ENCODE data around the gene SIRT7.

The SIRT7 gene

GRCh38 chr17:81905424-81905875 is 12.5 kb downstream of the SIRT7 start:
- peaks cover 2 to 32% (median 20%) of the 10 kb centered on the region in 5 donors for H3K4me1 ChIP-seq (ENCODE audit: control insufficient read depth in 5 of 5, insufficient read depth in 5 of 5, low read length in 5 of 5)
- no peak overlapping the region for H3K4me3 ChIP-seq (ENCODE audit: low read depth in 1 of 5, low read length in 5 of 5)
- peaks cover 0 to 54% (median 30%) of the 10 kb centered on the region in 5 donors for H3K36me3 ChIP-seq (ENCODE audit: control insufficient read depth in 5 of 5, insufficient read depth in 5 of 5, low read length in 5 of 5)
- H3K9ac ChIP-seq (ENCODE audit: low read length in 5 of 5) = no peak overlapping the region
- no peak overlapping the region for H3K27ac ChIP-seq (ENCODE audit: low read depth, low read length)
- no peaks in the 10 kb centered on the region for H3K9me3 ChIP-seq (ENCODE audit: control insufficient read depth in 5 of 5, low read length in 5 of 5)
- H3K27me3 ChIP-seq (ENCODE audit: control insufficient read depth in 5 of 5, insufficient read depth in 4 of 5, low read length in 5 of 5) = peaks cover 0 to 3% (median 0%) of the 10 kb centered on the region in 5 donors

- Histone ChIP-seq H3K36me3 (ENCODE audit: control insufficient read depth in 5 of 5, insufficient read depth in 5 of 5, low read length in 5 of 5) (peaks cover 0 to 60% (median 36%) of the 10 kb centered on the region in 5 donors), H3K27me3 (ENCODE audit: control insufficient read depth in 5 of 5, insufficient read depth in 4 of 5, low read length in 5 of 5) (peaks cover 0 to 3% (median 0%) of the 10 kb centered on the region in 5 donors), H3K4me1 (ENCODE audit: control insufficient read depth in 5 of 5, insufficient read depth in 5 of 5, low read length in 5 of 5) (peaks cover 0 to 26% (median 13%) of the 10 kb centered on the region in 5 donors), H3K27ac (ENCODE audit: low read depth, low read length) (no peak overlapping the region), H3K4me3 (ENCODE audit: low read depth in 1 of 5, low read length in 5 of 5) (no peak overlapping the region), H3K9ac (ENCODE audit: low read length in 5 of 5) (no peak overlapping the region), H3K9me3 (ENCODE audit: control insufficient read depth in 5 of 5, low read length in 5 of 5) (no peaks in the 10 kb centered on the region)
Observed at GRCh38 chr17:81904600-81905423, 13.2 kb downstream of the SIRT7 start.

GRCh38 chr17:81903896-81904599 is 13.9 kb downstream of the SIRT7 start:
- Histone ChIP-seq H3K27ac (ENCODE audit: low read depth, low read length) (no peak overlapping the region), H3K4me1 (ENCODE audit: control insufficient read depth in 5 of 5, insufficient read depth in 5 of 5, low read length in 5 of 5) (peaks cover 0 to 19% (median 11%) of the 10 kb centered on the region in 5 donors), H3K4me3 (ENCODE audit: low read depth in 1 of 5, low read length in 5 of 5) (no peak overlapping the region), H3K9ac (ENCODE audit: low read length in 5 of 5) (no peak overlapping the region), H3K27me3 (ENCODE audit: control insufficient read depth in 5 of 5, insufficient read depth in 4 of 5, low read length in 5 of 5) (peaks cover 0 to 3% (median 0%) of the 10 kb centered on the region in 5 donors), H3K36me3 (ENCODE audit: control insufficient read depth in 5 of 5, insufficient read depth in 5 of 5, low read length in 5 of 5) (peaks cover 0 to 65% (median 43%) of the 10 kb centered on the region in 5 donors), H3K9me3 (ENCODE audit: control insufficient read depth in 5 of 5, low read length in 5 of 5) (no peaks in the 10 kb centered on the region)

- peaks cover 0 to 67% (median 47%) of the 10 kb centered on the region in 5 donors for H3K36me3 ChIP-seq (ENCODE audit: control insufficient read depth in 5 of 5, insufficient read depth in 5 of 5, low read length in 5 of 5)
- no peak overlapping the region for H3K9ac ChIP-seq (ENCODE audit: low read length in 5 of 5)
- H3K9me3 ChIP-seq (ENCODE audit: control insufficient read depth in 5 of 5, low read length in 5 of 5) = no peaks in the 10 kb centered on the region
- H3K27me3 ChIP-seq (ENCODE audit: control insufficient read depth in 5 of 5, insufficient read depth in 4 of 5, low read length in 5 of 5) = peaks cover 0 to 3% (median 0%) of the 10 kb centered on the region in 5 donors
- peaks cover 0 to 19% (median 11%) of the 10 kb centered on the region in 5 donors for H3K4me1 ChIP-seq (ENCODE audit: control insufficient read depth in 5 of 5, insufficient read depth in 5 of 5, low read length in 5 of 5)
- H3K4me3 ChIP-seq (ENCODE audit: low read depth in 1 of 5, low read length in 5 of 5) = no peak overlapping the region
- no peak overlapping the region for H3K27ac ChIP-seq (ENCODE audit: low read depth, low read length)
Observed at GRCh38 chr17:81903415-81903831, 14.6 kb downstream of the SIRT7 start.

GRCh38 chr17:81902653-81903414 is 15.1 kb downstream of the SIRT7 start:
- peak overlapping the region in 2 of 5 donors; percentile 47 to 52 for H3K4me3 ChIP-seq (ENCODE audit: low read depth in 1 of 5, low read length in 5 of 5)
- H3K27ac ChIP-seq (ENCODE audit: low read depth, low read length) = no peak overlapping the region
- H3K27me3 ChIP-seq (ENCODE audit: control insufficient read depth in 5 of 5, insufficient read depth in 4 of 5, low read length in 5 of 5) = peaks cover 0 to 3% (median 0%) of the 10 kb centered on the region in 5 donors
- H3K9ac ChIP-seq (ENCODE audit: low read length in 5 of 5) = peak overlapping the region in 1 of 5 donors; percentile 25
- no peaks in the 10 kb centered on the region for H3K9me3 ChIP-seq (ENCODE audit: control insufficient read depth in 5 of 5, low read length in 5 of 5)
- peaks cover 0 to 67% (median 52%) of the 10 kb centered on the region in 5 donors for H3K36me3 ChIP-seq (ENCODE audit: control insufficient read depth in 5 of 5, insufficient read depth in 5 of 5, low read length in 5 of 5)
- H3K4me1 ChIP-seq (ENCODE audit: control insufficient read depth in 5 of 5, insufficient read depth in 5 of 5, low read length in 5 of 5) = peaks cover 0 to 19% (median 11%) of the 10 kb centered on the region in 5 donors

GRCh38 chr17:81902023-81902652 is 15.8 kb downstream of the SIRT7 start, which contains the start of gene NPB:
Gene NPB, plus strand, starts transcription at chr17:81902238. Its CDS starts 40 bp downstream, at chr17:81902278.
- no peaks in the 10 kb centered on the region for H3K9me3 ChIP-seq (ENCODE audit: control insufficient read depth in 5 of 5, low read length in 5 of 5)
- peak within 1 kb of the TSS in 1 of 5 donors; percentile 25 for H3K9ac ChIP-seq (ENCODE audit: low read length in 5 of 5)
- no peak within 1 kb of the TSS for H3K27ac ChIP-seq (ENCODE audit: low read depth, low read length)
- H3K4me1 ChIP-seq (ENCODE audit: control insufficient read depth in 5 of 5, insufficient read depth in 5 of 5, low read length in 5 of 5) = peaks cover 0 to 19% (median 11%) of the 10 kb centered on the region in 5 donors
- H3K4me3 ChIP-seq (ENCODE audit: low read depth in 1 of 5, low read length in 5 of 5) = peak within 1 kb of the TSS in 2 of 5 donors; percentile 47 to 52
- H3K27me3 ChIP-seq (ENCODE audit: control insufficient read depth in 5 of 5, insufficient read depth in 4 of 5, low read length in 5 of 5) = peaks cover 0 to 3% (median 0%) of the 10 kb centered on the region in 5 donors
- H3K36me3 ChIP-seq (ENCODE audit: control insufficient read depth in 5 of 5, insufficient read depth in 5 of 5, low read length in 5 of 5) = peaks cover 0 to 69% (median 52%) of the 10 kb centered on the region in 5 donors

GRCh38 chr17:81901167-81902022 is 16.6 kb downstream of the SIRT7 start:
- peak overlapping the region in 2 of 5 donors; percentile 18 to 52 for H3K4me3 ChIP-seq (ENCODE audit: low read depth in 1 of 5, low read length in 5 of 5)
- H3K9ac ChIP-seq (ENCODE audit: low read length in 5 of 5) = no peak overlapping the region
- H3K9me3 ChIP-seq (ENCODE audit: control insufficient read depth in 5 of 5, low read length in 5 of 5) = no peaks in the 10 kb centered on the region
- peaks cover 0 to 19% (median 11%) of the 10 kb centered on the region in 5 donors for H3K4me1 ChIP-seq (ENCODE audit: control insufficient read depth in 5 of 5, insufficient read depth in 5 of 5, low read length in 5 of 5)
- no peak overlapping the region for H3K27ac ChIP-seq (ENCODE audit: low read depth, low read length)
- peaks cover 0 to 3% (median 0%) of the 10 kb centered on the region in 5 donors for H3K27me3 ChIP-seq (ENCODE audit: control insufficient read depth in 5 of 5, insufficient read depth in 4 of 5, low read length in 5 of 5)
- H3K36me3 ChIP-seq (ENCODE audit: control insufficient read depth in 5 of 5, insufficient read depth in 5 of 5, low read length in 5 of 5) = peaks cover 0 to 69% (median 52%) of the 10 kb centered on the region in 5 donors

GRCh38 chr17:81900181-81900820 is 17.7 kb downstream of the SIRT7 start:
- peaks cover 0 to 65% (median 51%) of the 10 kb centered on the region in 5 donors for H3K36me3 ChIP-seq (ENCODE audit: control insufficient read depth in 5 of 5, insufficient read depth in 5 of 5, low read length in 5 of 5)

More at GRCh38 chr17:81900181-81900820, 17.7 kb downstream of the SIRT7 start:
- Histone ChIP-seq H3K27ac (ENCODE audit: low read depth, low read length) (no peak overlapping the region), H3K9me3 (ENCODE audit: control insufficient read depth in 5 of 5, low read length in 5 of 5) (no peaks in the 10 kb centered on the region), H3K4me3 (ENCODE audit: low read depth in 1 of 5, low read length in 5 of 5) (no peak overlapping the region), H3K4me1 (ENCODE audit: control insufficient read depth in 5 of 5, insufficient read depth in 5 of 5, low read length in 5 of 5) (peaks cover 0 to 19% (median 11%) of the 10 kb centered on the region in 5 donors), H3K27me3 (ENCODE audit: control insufficient read depth in 5 of 5, insufficient read depth in 4 of 5, low read length in 5 of 5) (peaks cover 0 to 3% (median 0%) of the 10 kb centered on the region in 5 donors), H3K9ac (ENCODE audit: low read length in 5 of 5) (no peak overlapping the region)

Measured in subcutaneous abdominal adipose tissue (tissue), 5 donors.